GM20431 (cell line): ENCODE results near the gene MS4A7.

Experiments used
- in situ Hi-C: fragments of 300-500 bp; cut with MseI, MboI; formaldehyde crosslinking; loops from one replicate; pipeline ENCODE4 v1.15.0; 2020; ENCODE audit warnings: low sequenced_read_pairs; ENCODE audit not compliant: unreplicated experiment

MS4A7 gene

DNA sequence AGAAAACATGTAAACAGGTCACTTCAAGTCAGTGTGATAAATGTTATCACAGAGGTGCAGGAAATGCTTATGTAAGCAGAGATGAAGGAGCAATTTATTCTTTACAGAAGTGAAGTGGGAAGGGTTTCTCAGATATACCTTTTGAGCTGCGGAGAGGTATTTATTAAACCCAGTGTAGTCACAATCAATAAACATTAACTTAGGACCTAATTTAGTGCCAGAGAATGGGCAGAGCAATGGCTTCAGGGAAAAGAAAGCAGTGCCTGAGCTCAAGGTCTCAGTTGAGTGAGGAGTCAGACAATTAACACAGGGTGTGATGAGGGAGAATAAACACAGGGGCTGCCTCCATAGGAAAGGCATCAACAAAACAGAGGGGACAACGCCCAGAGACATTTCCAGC is 52.9 kb downstream of the MS4A7 start:
- in situ Hi-C loops, result no loop called here

DNA sequence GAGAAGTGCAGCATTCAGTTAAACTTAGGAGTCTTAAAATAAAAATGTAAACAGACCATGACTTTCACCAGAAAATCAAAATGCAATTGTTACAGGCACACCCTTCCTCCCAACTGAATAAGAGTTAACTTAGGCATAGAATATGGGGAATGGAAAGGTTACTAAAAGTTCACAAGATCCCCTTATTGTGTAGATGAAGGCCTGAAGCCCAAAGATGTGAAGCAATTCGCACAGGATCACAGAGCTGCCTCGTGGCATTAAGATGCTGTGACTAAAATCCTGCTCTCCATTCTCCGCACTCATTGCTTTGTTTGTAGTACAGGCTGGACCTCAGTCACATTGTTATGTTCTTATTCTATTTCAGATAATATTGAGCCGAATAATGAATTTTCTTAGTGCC is 55.1 kb downstream of the MS4A7 start:
- in situ Hi-C loops, result no loop called here
